SU-DHL-6 (cell line): ENCODE measurements around the gene ANKLE1.

ENCODE experiments used
- H2AFZ ChIP-seq: fragments of 200-600 bp; sonication (generic); 2 replicates; pipeline ENCODE4 v1.6.1; 2014; ENCODE audit warnings: low read depth, mild to moderate bottlenecking, moderate library complexity, mixed read lengths, antibody characterized with exemption, low read length; ENCODE audit not compliant: severe bottlenecking
- H3F3A ChIP-seq: fragments of 200-600 bp; shearing (Covaris generic); 2 replicates; pipeline ENCODE4 v1.6.0; 2016; ENCODE audit warnings: antibody characterized with exemption, mild to moderate bottlenecking; ENCODE audit not compliant: insufficient read depth
- H3K27ac ChIP-seq: fragments of 200-600 bp; sonication (generic); 2 replicates; pipeline ENCODE4 v1.5.1; 2016; ENCODE audit warnings: low read depth, mild to moderate bottlenecking, low read length, moderate library complexity, mixed read lengths
- H3K27me3 ChIP-seq: fragments of 200-600 bp; sonication (generic), shearing (Covaris generic); 2 replicates; pipeline ENCODE4 v1.6.0; 2014; ENCODE audit warnings: mild to moderate bottlenecking, low read length
- H3K36me3 ChIP-seq: fragments of 200-600 bp; sonication (generic); 2 replicates; pipeline ENCODE4 v1.6.1; 2014; ENCODE audit warnings: mild to moderate bottlenecking, low read length, mixed read lengths
- H3K4me2 ChIP-seq: fragments of 300-600, 200-600 bp; shearing (Covaris generic), sonication (generic); 2 replicates; pipeline ENCODE4 v1.6.0; 2014; ENCODE audit warnings: low read length, low read depth, mild to moderate bottlenecking; ENCODE audit not compliant: poor library complexity, severe bottlenecking
- H3K4me3 ChIP-seq: fragments of 200-600 bp; sonication (generic); 2 replicates; pipeline ENCODE4 v1.5.1; 2014; ENCODE audit warnings: antibody characterized with exemption, low read length, mild to moderate bottlenecking, mixed read lengths; ENCODE audit not compliant: insufficient read depth, poor library complexity, severe bottlenecking
- H3K79me2 ChIP-seq: fragments of 200-600 bp; sonication (generic); 2 replicates; pipeline ENCODE4 v1.6.1; 2014; ENCODE audit warnings: mild to moderate bottlenecking, low read length, moderate library complexity; ENCODE audit not compliant: insufficient read depth
- H3K9ac ChIP-seq: fragments of 200-600 bp; sonication (generic); 2 replicates; pipeline ENCODE4 v1.7.0; 2014; ENCODE audit warnings: mild to moderate bottlenecking, low read length
- H3K9me2 ChIP-seq: fragments of 200-600 bp; sonication (generic); replicated peaks from 2 replicates; pipeline ENCODE4 v1.6.1; 2014; ENCODE audit warnings: low read length; ENCODE audit not compliant: insufficient read depth
- H3K9me3 ChIP-seq: fragments of 200-600 bp; sonication (generic); 2 replicates; pipeline ENCODE4 v1.6.1; 2014; ENCODE audit warnings: low read length, mixed read lengths; ENCODE audit not compliant: insufficient read depth
- H4K20me1 ChIP-seq: fragments of 200-600 bp; sonication (generic); 2 replicates; pipeline ENCODE4 v1.6.1; 2014; ENCODE audit warnings: low read depth, mild to moderate bottlenecking, antibody characterized with exemption, low read length, moderate library complexity, mixed read lengths
- CTCF ChIP-seq: fragments of 200-600 bp; sonication (generic); IDR thresholded peaks from one replicate; pipeline ENCODE4 v1.5.1; 2017; ENCODE audit warnings: antibody characterized with exemption, mild to moderate bottlenecking, low read length, moderate library complexity; ENCODE audit not compliant: insufficient read depth, poor library complexity, severe bottlenecking
- EZH2phosphoT487 ChIP-seq: fragments of 200-600 bp; sonication (generic), shearing (Covaris generic); conservative IDR thresholded peaks from 2 replicates; pipeline ENCODE4 v1.6.1; 2018; ENCODE audit warnings: mild to moderate bottlenecking, antibody characterized with exemption, low read length, moderate library complexity, mixed read lengths

The ANKLE1 gene

GRCh38 chr19:17327654-17328516, 46.2 kb downstream of the ANKLE1 start:
- Histone ChIP-seq H3F3A (peaks cover 7% of the 10 kb centered on the region; the same call in 1 of the 2 replicates), H3K27me3 (no peaks in the 10 kb centered on the region), H3K9me3 (no peaks in the 10 kb centered on the region), H3K27ac (no peak overlapping the region), H3K36me3 (no peaks in the 10 kb centered on the region), H2AFZ (no peak overlapping the region), H4K20me1 (no peaks in the 10 kb centered on the region), H3K4me3 (no peak overlapping the region), H3K9ac (no peak overlapping the region), H3K79me2 (no peaks in the 10 kb centered on the region), H3K4me2 (no peak overlapping the region), H3K9me2 (no peaks in the 10 kb centered on the region)
- no peak for TF ChIP-seq CTCF
- no peak for TF ChIP-seq EZH2phosphoT487

- no peak overlapping the region for H3K4me3 ChIP-seq
- no peaks in the 10 kb centered on the region for H3K9me2 ChIP-seq
- H2AFZ ChIP-seq, result no peak overlapping the region
- no peaks in the 10 kb centered on the region for H3K27me3 ChIP-seq
- H3K9me3 ChIP-seq, result no peaks in the 10 kb centered on the region
- no peak overlapping the region for H3K27ac ChIP-seq
- no peak overlapping the region for H3K4me2 ChIP-seq
- peaks cover 7% of the 10 kb centered on the region; the same call in 1 of the 2 replicates for H3F3A ChIP-seq
- TF ChIP-seq EZH2phosphoT487 (no peak), CTCF (no peak)
- no peaks in the 10 kb centered on the region for H3K36me3 ChIP-seq
- no peak overlapping the region for H3K9ac ChIP-seq
- no peaks in the 10 kb centered on the region for H4K20me1 ChIP-seq
- no peaks in the 10 kb centered on the region for H3K79me2 ChIP-seq
Measured at GRCh38 chr19:17328517-17329365, 47.0 kb downstream of the ANKLE1 start.

- no peaks in the 10 kb centered on the region for H3K36me3 ChIP-seq
Measured at GRCh38 chr19:17329366-17330261, 47.9 kb downstream of the ANKLE1 start.

More at GRCh38 chr19:17329366-17330261, 47.9 kb downstream of the ANKLE1 start:
- Histone ChIP-seq H3F3A (peaks cover 7% of the 10 kb centered on the region; the same call in 1 of the 2 replicates), H3K27ac (no peak overlapping the region), H4K20me1 (no peaks in the 10 kb centered on the region), H3K9ac (no peak overlapping the region), H3K4me3 (no peak overlapping the region), H3K9me2 (no peaks in the 10 kb centered on the region), H3K79me2 (no peaks in the 10 kb centered on the region), H3K9me3 (no peaks in the 10 kb centered on the region), H3K4me2 (no peak overlapping the region), H3K27me3 (no peaks in the 10 kb centered on the region), H2AFZ (no peak overlapping the region)
- TF ChIP-seq CTCF, result no peak
- TF ChIP-seq EZH2phosphoT487, result no peak
